Right lobe of liver (tissue), 4 donors: ENCODE results near the gene XRN2.

Source experiments
- POLR2A ChIP-seq: fragments of 450-650 bp; IDR thresholded peaks from one replicate; pipeline ENCODE4 v1.6.1; 2017; ENCODE audit warnings: antibody characterized with exemption, mild to moderate bottlenecking
- TF ChIP-seq, protein P1 (sequence below), 4 donors: fragments of 200-600 bp in 3 of 4; fragments of 450-650 bp in 1 of 4; IDR thresholded peaks; one replicate each; pipeline versions ENCODE4 v1.5.1 to v1.8.0; 2016 to 2022; ENCODE audit warnings: antibody characterized with exemption in 4 of 4, mild to moderate bottlenecking in 2 of 4
- donor health status: DM: no; HTN: no; CAD: no.
- donor health status: DM: no; HTN: no; CAD: no.
- donor health status: DM: no; HTN: yes; CAD: no.

DNA sequence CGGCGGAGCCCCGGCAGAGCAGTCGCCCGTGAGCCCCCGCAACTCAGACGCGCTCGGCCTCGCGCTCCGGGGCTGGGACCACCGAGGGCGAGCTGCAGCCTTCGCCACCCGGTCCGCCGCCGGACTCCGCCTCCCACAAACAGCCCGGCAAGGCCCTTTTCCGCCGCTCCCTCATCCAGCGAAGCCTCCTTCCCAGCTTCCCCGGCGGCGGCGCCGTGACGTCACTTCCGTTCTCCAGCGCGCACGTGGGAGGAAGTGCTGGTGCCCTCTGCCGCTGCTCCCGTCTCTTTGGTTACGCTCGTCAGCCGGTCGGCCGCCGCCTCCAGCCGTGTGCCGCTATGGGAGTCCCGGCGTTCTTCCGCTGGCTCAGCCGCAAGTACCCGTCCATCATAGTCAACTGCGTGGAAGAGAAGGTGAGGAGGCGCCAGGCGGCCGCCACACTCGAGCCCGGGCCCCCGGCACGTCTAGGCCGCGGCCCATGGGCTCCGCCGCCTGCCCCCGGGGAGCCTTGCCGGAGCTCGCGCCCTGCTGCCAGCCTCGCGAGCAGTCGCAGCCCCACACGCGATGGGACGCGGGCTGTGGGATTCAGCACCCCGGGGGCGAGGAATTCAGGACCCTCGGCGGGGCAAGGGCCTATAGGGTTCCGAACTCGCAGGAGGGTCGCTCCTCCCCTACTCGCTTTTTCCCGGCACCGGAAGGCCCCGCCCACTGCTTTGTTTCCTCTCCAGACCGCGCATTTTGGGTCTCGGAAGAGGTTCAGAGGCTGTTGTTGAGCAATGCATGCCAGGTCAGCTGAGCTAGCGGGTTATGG, at the start of gene XRN2:
- TF ChIP-seq, protein P1, sequence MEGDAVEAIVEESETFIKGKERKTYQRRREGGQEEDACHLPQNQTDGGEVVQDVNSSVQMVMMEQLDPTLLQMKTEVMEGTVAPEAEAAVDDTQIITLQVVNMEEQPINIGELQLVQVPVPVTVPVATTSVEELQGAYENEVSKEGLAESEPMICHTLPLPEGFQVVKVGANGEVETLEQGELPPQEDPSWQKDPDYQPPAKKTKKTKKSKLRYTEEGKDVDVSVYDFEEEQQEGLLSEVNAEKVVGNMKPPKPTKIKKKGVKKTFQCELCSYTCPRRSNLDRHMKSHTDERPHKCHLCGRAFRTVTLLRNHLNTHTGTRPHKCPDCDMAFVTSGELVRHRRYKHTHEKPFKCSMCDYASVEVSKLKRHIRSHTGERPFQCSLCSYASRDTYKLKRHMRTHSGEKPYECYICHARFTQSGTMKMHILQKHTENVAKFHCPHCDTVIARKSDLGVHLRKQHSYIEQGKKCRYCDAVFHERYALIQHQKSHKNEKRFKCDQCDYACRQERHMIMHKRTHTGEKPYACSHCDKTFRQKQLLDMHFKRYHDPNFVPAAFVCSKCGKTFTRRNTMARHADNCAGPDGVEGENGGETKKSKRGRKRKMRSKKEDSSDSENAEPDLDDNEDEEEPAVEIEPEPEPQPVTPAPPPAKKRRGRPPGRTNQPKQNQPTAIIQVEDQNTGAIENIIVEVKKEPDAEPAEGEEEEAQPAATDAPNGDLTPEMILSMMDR (IDR thresholded peaks at IDR 0.05), result peak in 1 of 4 donors; percentile 16
- TF ChIP-seq POLR2A, result peak; percentile 88
